Measurements from ENCODE around the gene MALAT1.
A peak's percentile ranks its signal among the peaks of the same experiment; 100 is the strongest.
"Not testable (repeated sequence)": the region's sequence is repeated elsewhere in the genome, so short reads cannot be mapped to it uniquely, and the experiment has no call there.

The MALAT1 gene

DNA sequence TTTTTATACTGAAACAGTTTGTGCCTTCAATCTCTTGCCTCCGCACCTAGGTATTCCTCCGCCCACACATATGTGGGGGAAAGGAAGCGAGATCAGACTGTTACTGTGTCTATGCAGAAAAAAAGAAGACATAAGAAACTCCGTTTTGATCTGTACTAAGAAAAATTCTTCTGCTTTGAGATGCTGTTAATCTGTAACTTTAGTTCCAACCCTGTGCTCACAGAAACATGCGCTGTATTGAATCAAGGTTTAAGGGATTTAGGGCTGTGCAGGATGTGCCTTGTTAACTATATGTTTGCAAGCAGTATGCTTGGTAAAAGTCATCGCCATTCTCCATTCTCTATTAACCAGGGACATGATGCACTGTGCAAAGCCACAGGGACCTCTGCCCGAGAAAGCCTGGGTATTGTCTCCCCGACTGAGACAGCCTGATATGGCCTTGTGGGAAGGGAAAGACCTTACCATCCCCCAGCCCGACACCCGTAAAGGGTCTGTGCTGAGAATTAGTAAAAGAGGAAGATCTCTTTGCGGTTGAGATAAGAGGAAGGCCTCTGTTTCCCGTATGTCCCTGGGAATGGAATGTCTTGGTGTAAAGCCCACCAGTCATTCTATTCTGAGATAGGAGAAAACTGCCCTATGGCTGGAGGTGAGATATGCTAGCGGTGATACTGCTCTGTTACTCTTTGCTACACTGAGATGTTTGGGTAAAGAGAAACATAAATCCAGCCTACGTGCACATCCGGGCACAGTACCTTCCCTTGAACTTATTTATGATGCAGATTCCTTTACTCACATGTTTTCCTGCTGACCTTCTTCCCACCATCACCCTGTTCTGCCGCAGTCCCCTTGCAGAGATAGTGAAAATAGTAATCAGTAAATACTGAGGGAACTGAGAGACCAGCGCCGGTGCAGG lies 24.1 kb downstream of the MALAT1 start:
- not testable (repeated sequence) for DNase-seq

DNA sequence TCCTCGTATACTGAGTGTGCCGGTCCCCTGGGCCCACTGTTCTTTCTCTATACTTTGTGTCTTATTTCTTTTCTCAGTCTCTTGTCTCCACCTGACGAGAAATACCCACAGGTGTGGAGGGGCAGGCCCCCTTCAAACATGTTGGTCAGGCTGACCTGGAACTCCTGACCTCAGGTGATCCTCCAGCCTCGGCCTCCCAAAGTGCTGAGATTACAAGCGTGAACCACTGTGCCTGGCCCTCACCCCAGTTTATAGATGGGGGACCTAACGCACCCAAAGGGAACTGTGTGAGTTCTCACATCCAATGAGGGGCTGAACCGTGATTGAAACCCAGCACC lies 24.8 kb downstream of the MALAT1 start:
- DNase-seq: not testable (repeated sequence)

DNA sequence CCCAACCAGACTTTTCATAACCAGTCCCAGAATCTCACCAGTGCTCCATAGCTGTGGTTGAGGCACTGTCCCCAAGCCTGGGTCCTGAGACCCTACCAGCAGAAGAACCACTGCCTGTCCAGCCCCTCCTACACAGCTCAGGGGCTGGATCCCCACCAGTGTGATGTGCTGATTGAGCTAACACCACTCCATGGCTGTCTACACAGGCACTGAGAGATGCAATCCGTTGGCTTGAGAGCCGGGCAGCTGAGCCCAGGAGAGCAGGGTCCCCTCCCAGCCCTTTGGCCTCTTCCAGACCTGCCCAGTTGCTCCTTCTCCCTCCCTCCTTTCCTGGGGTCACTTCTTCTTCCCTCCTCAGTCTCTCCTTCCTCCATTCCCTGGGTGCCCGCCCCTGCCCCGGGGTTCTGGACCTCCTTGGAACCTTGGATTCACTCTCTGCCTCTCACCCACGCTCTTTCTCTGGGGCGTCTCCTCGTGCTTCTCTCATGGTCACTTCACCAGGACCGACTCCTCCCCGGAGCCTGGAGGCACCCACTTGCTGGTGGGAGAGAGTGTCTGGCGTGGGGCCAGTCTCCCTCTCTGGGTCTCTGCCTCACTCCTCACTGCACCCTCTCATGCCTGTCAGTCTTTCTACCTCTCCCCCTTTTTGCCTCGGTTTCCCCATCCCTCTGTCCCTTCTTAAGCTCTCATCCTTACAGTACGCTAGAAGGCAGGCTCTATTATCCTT lies 25.3 kb downstream of the MALAT1 start:
- DNase-seq: no peak

DNA sequence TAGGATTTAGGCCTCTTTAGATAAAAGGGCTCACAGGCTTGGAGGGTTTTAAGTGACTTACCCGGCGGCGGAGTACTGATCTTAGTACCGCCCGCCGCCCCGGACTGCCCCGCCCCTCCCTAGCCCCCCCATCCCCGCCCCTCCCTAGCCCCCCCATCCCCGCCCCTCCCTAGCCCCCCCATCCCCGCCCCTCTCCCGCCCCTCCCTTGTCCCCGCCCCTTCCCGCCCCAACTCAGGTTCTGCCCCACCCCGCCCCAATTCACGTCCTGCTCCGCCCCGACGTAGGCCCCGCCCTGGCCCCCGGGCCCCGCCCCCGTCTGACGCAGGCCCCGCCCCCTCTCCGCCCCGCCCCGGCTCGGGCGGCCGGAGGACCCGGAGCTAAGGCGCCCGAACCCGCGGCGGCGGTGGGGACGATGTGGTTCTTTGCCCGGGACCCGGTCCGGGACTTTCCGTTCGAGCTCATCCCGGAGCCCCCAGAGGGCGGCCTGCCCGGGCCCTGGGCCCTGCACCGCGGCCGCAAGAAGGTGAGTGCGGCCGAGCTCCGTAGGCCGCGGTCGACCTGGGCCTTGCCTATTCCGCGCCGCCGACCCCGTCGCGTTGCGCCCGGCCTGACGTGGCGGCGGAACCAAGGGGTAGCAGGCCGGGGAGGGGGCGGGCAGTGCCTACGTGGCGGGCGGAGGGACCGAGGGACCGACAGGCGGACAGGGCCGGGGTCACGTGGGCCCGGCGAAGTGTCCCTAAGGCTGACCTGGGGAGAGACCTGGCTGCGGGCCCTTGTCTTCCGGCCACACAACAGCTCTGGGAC lies 26.1 kb downstream of the MALAT1 start, which contains the start of gene SCYL1:
Gene SCYL1, plus strand, starts transcription at position 343 of the 805 bp plus-strand sequence. Its CDS starts 71 bp downstream, at position 414.
- peak; percentile 67 for DNase-seq

DNA sequence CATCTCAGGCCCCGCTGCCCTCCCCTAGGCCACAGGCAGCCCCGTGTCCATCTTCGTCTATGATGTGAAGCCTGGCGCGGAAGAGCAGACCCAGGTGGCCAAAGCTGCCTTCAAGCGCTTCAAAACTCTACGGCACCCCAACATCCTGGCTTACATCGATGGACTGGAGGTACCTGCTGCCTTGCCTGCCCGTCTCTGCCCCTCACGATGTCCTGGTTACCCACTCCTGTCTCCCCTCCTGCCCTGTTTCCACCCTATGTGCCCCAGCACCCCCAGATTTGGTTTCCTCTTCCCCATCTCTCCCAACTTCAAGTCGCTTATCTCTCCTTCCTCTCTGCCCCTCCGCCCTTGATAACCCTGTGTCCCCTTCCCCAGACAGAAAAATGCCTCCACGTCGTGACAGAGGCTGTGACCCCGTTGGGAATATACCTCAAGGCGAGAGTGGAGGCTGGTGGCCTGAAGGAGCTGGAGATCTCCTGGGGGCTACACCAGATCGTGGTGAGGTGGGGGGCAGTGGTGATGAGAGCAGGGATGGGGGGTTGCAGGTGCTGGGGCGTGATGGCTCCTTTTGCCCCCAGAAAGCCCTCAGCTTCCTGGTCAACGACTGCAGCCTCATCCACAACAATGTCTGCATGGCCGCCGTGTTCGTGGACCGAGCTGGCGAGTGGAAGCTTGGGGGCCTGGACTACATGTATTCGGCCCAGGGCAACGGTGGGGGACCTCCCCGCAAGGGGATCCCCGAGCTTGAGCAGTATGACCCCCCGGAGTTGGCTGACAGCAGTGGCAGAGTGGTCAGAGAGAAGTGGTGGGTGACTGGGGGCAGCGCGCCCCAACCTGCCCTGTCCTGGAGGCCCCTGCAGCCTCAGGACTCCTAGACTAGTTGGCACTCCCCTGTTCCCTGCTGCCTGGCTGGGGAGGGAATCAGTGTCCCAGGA lies 27.0 kb downstream of the MALAT1 start:
- DNase-seq: no peak

DNA sequence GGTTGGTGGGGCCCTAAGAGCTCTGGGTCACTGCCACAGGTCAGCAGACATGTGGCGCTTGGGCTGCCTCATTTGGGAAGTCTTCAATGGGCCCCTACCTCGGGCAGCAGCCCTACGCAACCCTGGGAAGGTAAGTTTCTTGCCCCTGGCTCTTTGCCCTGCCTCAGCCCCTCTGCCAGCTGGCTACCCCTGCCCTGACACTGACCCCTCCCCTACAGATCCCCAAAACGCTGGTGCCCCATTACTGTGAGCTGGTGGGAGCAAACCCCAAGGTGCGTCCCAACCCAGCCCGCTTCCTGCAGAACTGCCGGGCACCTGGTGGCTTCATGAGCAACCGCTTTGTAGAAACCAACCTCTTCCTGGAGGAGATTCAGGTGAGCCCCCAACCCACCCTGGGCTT lies 27.9 kb downstream of the MALAT1 start:
- no peak for DNase-seq

DNA sequence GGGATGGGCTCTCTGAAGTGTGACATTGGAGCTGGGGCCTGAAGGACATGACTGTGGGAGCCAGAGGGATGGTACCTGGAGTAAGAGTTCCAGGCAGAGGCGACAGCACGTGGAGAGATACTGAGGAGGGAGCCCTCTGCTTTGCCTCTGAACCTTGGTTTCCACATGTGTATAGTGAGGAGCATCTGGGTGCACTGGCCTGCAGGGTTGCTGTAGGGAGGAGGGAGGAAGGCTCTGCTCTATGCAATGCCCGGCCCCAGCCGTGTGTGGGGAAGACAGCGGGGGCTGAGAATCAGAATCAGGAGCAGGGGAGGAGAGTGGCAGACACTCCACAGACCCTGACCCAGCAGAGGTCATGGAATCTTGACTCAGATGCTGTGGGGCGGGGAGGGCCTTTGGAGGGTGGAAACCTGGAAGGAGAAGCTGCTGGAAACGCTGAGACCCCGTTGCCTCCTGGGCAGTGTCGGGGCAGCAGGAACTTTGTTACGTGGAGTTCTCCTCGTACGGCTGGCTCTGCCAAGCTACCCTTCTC lies 30.0 kb downstream of the MALAT1 start:
- DNase-seq: no peak

DNA sequence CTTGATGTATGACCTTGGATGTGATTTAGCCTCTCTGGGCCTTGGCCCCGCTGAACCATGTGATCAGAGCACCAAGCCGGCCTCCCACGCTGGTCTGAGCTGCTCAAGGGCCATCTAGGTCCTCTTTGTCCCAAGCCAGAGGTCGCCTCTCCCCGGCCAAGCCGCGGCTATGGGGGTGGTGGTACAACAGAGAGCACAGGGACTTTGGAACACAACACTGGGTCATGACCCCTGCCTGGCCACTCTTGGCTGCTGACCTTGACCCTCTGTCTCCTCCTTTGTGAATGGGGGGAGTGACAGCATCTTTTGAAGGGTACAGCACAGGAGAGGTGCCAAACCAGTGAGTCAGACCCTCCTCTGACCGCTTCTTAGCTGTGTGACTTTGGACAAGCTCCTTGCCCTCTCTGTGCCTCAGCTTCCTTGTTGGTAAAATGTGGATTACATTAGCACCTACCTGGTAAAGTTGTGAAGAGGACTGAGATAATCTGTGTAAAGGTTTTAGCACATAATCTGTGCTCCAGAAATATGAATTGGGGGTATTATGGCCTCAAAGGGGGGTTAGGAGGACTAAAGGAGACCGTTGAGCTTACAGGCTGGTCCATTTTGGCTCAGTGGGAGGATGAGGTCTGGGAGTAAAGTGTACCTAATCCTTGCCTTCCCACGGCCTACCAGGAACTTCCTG lies 30.8 kb downstream of the MALAT1 start:
- no peak for DNase-seq

DNA sequence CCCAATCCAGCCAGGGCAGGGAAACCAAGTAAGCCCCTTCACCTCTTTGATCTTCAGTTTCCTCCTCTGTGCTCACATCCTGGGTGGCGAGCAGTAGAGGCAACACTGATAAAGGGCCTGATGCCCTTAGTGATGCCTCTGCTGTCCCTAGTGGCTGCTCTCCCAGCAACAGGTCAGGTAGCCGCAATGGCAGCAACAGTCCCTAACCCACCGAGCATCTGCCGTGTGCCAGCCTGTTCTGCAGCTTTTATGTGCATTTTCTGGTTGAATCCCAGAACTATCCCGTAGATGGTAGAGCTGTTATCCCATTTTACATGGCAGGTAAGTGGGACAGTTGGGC lies 31.3 kb downstream of the MALAT1 start:
- DNase-seq: no peak

DNA sequence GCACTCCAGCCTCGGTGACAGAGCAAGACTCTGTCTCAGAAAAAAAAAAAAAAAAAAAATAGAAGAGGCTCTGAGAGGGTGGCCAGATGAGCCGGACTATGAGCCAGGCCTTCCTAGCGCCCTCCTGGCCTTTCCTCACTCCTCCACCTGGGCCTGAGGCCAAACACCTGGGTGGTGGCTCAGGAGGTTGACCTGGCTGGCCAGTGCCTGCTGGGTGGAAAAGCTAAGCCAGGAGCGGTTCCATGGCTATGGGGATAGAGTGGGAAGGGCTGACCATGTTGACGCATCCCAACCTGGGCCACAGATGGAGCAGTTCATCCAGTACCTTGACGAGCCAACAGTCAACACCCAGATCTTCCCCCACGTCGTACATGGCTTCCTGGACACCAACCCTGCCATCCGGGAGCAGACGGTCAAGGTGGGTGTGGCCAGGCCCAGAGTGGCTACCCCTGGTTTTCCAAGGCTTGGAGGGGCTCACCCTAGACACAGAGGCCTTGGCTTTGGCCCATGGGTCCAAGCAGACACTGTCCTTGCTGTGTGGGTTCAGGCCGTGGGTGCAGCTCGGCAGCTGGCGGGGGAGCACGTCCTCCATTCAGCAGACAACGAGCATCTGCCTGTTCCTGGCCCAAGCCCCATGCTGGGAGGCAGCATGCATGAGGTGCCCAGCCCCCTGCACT lies 33.7 kb downstream of the MALAT1 start:
- DNase-seq: no peak

DNA sequence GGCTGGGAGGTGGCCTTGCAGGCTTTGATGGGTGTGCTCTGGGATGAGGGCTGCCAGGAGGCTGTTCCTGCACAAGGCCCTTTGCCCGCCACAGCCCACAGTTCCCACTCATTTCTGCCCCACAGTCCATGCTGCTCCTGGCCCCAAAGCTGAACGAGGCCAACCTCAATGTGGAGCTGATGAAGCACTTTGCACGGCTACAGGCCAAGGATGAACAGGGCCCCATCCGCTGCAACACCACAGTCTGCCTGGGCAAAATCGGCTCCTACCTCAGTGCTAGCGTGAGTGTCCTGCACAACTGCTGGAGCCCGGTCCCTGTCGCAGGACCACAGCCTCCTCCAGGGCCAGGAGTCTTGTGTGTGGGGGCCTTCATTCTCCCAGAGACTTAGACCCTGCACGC lies 36.3 kb downstream of the MALAT1 start:
- DNase-seq: no peak

DNA sequence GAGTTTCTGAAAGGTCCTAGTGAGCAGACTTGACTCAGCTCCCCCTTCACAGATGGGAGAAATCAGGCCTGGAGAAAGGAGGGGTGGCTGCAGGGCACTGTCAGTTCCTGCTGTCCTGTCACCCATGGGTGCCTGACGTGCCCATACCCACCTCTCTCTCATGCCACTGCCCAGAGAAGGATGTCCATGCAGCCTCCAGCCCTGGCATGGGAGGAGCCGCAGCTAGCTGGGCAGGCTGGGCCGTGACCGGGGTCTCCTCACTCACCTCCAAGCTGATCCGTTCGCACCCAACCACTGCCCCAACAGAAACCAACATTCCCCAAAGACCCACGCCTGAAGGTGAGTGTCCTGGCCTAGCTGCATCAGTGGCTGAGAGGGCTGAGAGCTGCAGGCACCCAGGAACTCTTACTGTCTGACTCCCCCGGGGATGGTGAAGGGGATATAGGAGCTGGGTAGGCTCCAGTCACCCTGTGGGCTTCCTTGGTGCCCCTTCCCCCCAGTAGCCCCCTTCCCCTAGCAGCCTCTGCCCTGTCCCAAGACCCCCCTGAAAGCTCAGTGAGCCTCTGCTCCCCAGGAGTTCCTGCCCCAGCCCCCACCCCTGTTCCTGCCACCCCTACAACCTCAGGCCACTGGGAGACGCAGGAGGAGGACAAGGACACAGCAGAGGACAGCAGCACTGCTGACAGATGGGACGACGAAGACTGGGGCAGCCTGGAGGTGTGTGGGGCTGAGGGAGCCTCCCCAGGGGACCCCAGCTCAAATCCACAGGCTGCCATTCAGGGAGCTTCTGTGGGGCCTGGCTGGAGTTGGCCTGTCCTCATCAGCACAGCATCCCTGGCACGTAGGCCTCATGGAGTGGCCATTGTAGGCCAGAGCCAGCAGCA lies 37.8 kb downstream of the MALAT1 start:
- DNase-seq: no peak

DNA sequence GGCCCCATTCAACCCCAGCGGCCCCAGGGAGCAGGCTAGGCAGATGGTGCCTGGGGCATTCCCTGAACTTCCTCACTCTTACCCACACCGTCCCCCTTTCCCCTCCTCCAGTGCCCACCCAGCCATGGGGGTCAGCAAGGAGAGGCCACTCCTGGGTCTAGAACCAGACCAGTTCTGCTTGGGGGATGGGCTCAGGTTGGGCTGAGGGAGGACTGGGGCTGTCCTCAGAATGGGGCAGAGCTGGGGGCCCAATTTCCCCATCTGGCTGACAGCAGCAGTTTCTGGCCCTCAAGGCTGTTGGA lies 38.4 kb downstream of the MALAT1 start:
- DNase-seq: no peak

DNA sequence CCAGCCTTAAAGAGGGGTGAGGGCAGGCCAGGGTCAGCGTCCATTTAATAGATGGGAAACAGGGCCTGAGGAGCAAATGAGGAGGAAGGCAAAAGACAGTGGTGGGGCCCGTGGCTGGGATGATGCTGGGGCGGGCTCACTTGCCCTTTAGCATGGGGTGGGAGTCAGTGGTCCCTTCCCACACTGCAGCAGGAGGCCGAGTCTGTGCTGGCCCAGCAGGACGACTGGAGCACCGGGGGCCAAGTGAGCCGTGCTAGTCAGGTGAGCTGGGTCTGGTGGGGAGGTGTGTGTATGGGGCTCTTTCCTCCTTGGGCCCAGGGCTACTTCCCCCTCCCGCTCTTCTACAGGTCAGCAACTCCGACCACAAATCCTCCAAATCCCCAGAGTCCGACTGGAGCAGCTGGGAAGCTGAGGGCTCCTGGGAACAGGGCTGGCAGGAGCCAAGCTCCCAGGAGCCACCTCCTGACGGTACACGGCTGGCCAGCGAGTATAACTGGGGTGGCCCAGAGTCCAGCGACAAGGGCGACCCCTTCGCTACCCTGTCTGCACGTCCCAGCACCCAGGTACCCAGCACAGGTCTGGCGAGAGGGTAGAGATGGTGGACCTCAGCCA lies 38.9 kb downstream of the MALAT1 start:
- no peak for DNase-seq

DNA sequence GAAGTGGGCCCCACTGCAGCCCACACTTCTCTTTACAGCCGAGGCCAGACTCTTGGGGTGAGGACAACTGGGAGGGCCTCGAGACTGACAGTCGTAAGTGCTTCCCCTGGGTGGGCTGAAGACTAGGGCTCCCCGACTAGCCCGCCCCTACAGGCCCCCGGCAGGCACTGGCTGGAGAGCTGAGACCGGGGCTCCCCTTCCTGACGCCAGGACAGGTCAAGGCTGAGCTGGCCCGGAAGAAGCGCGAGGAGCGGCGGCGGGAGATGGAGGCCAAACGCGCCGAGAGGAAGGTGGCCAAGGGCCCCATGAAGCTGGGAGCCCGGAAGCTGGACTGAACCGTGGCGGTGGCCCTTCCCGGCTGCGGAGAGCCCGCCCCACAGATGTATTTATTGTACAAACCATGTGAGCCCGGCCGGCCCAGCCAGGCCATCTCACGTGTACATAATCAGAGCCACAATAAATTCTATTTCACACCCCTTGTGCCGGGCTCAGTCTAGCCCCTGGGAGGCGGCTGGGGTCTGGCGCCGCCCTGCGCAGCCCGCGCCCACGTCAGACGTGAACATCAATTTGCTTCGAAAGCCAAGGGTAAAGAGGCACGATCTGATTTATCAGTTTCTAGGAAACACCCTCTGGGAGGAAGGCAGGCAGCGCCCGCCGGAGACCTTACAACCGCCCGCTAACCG lies 39.5 kb downstream of the MALAT1 start:
- no peak for DNase-seq

DNA sequence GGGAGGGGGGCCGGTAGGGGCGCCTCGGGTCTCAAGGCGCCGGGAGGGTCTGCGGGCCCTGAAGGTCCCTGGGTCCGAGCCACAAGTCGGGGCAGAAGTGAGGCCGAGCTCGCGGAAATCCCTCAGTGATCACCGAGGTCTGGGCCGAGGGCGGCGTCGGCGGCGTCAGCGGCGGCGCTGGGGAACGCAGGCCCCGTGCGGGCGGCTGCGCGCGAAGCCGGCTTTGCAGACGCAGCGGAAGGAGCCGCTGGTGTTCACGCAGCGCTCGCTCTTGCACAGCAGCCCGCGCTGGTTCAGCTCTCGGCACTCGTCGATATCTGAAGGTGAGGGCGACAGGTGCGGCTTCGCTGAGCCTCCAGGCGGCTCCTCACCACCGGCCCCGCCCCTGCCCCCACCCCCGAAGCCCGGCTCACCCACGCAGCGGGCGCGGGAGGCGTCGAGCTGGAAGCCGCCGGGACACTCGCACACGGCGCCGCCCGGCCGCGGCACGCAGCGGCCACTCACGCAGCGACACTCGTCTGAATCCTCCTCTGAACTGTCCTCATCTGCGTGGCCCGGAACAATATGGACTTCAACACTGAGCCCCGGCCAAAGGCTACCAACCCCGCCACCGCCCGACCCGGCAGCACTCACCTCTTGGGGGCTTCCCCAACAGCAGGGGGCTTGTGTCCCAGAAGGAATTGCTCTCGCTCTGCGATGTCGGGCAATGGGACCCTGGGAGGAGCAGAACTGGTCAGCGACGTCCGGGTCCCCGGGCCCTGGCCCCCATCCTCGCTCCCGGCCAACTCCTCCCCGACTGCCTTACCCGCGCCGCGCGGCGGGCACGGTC lies 40.3 kb downstream of the MALAT1 start:
- DNase-seq: no peak

DNA sequence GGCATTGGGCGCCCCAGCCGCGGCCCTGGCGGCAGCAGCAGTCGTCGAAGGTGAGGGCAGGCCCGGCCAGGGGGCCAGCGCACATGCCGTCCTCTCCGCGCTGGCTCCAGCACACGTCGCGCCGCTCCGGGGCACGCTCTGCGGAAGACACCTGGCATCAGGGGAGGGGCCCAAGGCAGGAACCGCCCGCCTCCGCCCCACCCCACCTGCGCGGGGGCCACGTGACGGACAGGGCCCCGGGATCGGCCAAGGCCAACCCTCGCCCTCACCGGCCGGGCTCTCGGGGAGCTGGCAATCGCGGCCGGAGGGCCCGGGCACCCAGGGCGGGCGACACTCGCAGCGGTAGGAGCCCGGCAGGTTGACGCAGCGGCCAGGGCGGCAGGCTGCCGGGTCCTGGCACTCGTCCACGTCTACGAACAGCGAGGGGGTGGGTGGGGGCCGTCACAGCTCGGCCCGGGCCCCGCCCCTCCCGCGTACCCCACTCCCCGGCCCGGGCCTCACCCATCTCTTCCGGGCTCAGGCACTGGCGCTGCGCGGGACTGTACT lies 41.0 kb downstream of the MALAT1 start:
- DNase-seq: no peak

All from NCI-H510A treated with DMSO at 0.1 percent for 48 hours (cell line).